GM18517 (cell line): Measurements from ENCODE around the gene PRRT4.

Source experiments
- ATAC-seq: cut with Tn5 transposase; IDR thresholded peaks from one replicate; pipeline ENCODE4 v1.9.1; 2021; ENCODE audit warnings: mild to moderate bottlenecking, moderate library complexity; ENCODE audit not compliant: unreplicated experiment

PRRT4 gene

DNA sequence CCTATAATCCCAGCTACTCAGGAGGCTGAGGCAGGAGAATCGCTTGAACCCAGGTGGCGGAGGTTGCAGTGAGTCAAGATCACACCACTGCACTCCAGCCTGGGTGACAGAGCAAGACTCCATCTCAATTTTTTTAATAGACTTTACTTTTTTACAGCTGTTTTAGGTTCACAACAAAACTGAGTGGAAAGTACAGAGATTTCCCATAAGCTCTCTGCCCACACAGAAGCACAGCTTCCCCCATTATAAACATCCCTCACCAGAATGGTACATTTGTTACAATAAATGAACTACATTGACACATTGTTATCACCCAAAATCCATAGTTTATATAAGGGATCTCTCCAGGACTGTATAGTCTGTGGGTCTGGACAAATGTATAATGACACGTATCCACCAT lies 14.6 kb upstream of the PRRT4 start:
- ATAC-seq: no peak

DNA sequence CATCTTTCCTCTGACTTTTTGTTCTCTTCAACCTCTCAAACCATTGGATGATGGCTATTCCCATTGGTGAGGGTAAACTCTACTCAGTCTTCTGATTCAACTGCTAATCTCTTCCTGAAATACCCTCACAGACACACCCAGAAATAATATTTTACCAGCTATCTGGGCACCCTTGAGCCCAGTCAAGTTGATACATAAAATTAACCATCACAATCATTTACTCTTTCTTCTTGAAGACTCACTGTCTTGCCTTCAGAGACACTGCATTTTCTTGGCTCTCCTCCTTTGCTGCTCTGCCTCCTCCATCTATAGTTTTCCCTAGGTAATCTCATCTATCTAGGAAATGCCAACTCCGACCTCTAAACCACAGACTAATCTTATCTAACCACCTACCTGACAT lies 12.6 kb upstream of the PRRT4 start:
- no peak for ATAC-seq

DNA sequence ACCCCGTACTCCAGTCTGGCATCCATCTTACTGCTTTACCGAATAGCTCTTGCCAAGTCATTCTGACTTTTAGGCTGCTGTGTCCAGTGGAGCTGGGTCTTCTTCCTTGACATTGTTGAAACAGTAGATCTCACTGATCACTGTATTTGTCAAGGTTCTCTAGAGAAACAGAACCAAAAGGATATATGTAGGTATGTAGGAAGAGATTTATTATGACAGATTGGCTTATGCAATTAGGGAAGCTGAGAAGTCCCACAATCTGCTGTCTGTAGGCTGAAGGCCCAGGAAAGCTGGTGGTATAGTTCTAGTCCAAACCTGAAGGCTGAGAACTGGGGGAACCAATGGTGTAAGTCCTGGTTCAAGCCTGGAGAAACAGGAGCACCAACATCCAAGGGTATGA lies 12.1 kb upstream of the PRRT4 start:
- ATAC-seq: no peak

DNA sequence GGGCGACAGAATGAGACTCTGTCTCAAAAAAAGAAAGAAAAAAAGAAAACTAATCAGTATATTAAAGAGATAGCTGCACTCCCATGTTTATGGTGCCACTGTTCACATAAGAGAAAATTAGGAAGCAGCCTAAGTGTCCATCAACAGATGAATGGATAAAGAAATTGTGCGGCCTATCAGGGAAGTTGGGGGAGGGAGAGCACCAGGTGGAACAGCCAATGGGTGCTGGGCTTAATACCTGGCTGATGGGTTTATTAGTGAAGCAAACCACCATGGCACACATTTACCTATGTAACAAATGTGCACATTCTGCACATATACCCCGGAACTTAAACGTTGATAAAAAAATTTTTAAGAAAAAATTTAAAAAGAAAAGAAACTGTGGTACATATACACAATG lies 9.0 kb upstream of the PRRT4 start:
- ATAC-seq: no peak

DNA sequence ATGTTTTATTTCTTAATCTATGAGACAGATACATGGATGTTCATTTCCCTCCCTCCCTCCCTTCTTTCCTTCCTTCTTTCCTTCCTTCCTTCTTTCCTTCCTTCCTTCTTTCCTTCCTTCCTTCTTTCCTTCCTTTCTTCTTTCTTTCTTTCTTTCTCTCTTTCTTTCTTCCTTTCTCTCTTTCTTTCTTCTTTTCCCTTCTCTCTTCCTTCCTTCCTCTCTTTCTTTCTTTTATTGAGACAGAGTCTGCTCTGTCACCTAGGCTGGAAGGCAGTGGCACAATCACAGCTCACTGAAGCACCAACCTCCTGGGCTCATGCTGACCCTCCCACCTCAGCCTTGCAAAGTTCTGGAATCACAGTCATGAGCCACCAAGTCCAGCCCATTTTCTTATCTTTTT lies 5.5 kb upstream of the PRRT4 start:
- no peak for ATAC-seq

DNA sequence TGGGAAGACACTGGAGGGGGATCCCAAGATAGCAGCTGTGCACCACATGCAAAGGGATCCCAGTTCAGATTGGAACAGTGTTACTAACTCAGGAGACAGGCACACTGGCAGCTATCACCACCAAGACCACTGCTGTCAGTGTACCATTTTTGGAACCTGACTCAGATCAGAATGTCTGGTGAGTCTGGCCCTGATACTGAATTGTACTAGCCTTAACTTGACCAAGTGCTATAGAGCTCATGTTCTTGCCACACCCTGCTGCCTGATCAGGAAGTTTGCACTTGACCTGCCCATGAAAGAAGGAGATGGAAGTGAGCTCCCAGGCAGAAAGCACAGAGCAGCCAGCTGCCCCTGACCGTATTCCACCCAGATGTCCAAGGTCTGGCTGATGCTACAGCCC lies 4.8 kb upstream of the PRRT4 start:
- ATAC-seq: no peak

DNA sequence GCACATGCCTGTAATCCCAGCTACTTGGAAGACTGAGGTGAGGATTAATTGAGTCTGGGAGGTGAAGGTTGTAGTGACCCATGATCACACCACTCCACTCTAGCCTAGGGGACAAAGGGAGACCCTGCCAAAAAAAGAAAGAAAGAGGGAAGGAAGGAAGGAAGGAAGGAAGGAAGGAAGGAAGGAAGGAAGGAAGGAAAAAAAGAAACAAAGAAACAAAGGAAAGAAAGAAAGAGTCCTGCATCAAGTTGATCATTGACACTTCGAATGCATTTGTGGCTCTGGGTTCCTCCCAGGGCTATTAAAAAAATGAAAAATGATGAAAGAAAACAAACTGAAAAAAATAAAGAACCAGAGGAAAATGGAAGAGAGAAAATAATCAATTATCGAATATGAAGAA lies 3.9 kb upstream of the PRRT4 start:
- ATAC-seq: no peak

DNA sequence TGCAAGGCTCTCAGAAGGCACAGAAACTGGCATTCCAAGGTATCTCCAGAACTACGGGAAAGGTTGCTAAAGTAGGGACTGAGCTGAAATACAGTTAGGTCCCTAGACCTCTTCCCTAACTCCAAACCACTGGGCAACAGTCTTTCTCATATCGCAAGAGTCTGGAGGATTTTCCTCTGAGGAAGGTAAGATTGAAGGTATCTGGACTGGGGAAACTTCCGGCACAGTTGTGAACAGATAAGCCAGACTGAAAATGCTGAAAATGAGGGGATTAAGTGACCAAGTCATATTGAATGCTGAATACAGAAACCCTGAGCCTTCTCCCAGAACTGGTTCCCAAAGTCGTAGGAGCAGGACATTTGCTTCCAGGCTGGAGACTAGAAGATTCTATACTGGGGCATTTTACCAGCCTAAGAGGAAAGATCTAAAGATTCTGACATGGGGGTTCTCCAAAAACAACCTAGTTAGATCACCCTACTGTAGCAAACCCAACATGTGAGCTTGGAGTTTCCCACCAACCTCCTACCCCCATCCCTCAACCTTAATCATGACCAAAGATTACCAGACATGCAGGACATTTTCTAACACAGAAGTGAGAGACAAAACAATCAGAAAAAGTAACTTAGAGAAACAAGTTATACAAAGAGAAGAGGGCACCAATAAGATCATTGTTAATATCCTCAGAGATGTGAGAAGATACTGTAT lies 2.8 kb upstream of the PRRT4 start:
- no peak for ATAC-seq

DNA sequence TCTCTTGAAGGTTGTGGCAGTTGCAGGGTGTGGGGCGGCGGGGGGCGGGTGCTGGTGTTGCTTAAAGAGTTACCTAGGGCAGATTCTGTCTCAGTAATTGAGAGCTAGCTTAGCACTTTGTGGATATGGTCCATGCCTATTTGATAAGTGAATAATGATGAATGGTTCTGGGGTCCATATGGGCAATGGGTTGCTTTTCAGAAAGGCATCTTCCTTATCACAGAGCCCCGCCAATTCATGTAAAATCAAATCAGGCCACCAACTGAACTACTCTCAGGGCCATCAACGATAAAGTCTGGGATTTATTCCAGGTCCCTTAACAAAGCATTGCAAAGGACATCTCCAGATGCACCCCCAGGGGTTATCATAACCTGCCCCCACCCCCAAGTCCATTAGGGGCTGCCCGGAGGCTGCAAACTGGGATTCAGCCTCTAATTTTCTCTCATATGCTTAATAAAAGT lies 1.8 kb upstream of the PRRT4 start:
- no peak for ATAC-seq

DNA sequence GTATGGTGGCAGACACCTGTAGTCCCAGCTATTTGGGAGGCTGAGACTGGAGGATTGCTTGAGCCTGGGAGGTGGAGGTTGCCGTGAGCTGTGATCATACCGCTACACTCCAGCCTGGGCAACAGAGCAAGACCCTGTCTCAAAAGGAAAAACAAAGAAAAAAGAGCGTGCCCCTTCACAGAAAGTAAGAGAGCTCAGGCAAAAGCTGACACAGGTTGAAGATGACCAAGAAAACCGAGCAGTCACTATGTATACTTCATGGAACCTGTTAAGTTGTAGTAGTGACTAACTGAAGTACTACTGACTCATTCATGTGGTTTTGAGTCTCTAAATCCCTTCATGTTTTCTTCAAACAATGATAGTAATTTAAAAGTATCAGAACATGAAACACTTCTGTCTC lies 1.2 kb upstream of the PRRT4 start:
- no peak for ATAC-seq

DNA sequence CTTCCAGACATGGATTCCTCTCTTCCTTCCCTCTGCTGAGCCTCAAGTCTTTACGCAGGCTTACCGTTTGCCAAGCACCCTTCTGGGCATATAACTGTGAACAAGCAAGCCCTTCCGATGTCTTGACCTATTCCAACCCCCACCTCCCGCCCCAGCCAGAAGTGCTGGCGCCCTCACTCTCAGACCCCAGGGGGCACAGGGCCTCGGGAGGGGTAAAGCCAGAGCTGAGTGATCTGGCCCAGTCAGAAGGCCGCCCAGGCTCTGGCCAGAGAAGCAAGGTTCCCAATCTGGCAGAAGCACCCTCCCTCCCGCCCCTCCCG lies 1.2 kb downstream of the PRRT4 start:
- ATAC-seq: no peak

DNA sequence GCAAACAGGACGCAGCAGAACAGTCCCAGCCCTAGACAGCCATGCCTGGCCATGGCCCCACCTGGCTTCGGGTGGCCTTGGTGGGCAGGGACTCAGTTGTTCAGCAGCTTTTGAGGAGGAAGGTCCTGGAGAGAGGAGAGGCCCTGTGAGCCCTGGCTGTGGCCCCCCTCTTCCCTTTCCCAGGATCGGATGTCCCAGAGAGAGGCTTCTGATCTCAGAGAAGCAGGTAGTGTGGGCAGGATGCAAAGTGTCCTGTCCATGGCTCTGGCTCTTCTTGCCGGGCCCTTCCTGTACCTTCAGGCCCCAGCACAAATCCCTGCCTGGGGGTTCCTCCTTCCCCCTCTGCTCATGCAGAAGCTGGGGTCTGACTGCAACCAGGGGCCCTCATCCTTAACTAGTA lies 1.6 kb downstream of the PRRT4 start:
- no peak for ATAC-seq

DNA sequence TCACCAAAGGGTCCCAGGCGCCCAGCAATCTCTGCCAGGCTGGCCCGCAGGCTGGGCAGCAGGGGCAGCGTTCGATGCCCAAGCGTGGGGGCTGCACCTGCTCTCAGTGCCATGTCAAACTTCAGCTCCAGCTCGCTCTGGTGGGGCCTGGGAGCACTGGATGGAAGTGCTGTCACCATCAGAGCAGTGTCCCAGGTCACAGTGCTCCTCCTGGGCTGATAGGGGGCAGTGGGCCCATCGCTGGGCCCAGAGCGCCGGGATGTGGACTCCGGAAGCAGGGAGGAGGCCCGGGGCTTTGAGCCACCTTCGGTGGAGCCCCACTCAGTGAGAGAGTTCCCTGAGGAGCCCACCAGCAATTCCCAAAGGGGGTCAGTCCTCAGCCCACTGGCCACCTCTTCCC lies 2.2 kb downstream of the PRRT4 start:
- no peak for ATAC-seq

DNA sequence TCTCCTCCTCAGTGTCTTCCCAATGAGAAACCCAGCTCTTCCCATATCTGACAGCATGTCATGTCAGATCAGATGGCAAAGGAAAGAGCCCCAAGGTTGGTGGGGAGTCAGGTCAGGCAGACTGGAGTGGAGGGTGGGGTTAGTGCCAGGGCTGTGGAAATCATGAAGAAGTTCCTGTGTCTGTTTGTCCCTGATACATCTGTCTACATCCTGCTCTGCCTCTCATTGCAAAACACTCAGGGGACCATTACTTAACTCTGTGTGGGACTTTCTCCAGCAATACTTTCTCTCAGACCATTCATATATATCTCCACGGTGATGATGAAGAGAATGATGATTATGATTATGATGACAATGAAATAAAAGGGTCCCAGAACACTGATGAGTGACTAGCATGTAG lies 3.3 kb downstream of the PRRT4 start:
- ATAC-seq: no peak

DNA sequence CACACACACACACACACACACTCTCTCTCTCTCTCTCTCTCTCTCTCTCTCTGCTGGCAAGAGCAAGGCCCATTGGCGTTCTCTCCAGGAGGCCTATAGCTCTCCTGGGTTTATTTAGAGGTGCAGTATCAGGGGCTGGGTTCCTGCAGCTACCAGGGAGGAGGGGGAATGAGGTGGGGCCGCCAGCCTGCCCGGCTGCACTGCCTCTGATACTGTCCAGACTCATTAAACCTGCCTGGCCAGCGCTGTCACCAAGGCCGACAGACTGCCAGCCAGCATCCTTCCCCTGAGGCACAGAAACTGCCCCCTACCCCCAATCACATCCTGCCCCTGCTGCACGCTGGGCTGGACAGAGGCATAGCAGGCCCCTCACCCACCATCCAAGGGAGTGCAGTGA lies 4.3 kb downstream of the PRRT4 start:
- no peak for ATAC-seq

DNA sequence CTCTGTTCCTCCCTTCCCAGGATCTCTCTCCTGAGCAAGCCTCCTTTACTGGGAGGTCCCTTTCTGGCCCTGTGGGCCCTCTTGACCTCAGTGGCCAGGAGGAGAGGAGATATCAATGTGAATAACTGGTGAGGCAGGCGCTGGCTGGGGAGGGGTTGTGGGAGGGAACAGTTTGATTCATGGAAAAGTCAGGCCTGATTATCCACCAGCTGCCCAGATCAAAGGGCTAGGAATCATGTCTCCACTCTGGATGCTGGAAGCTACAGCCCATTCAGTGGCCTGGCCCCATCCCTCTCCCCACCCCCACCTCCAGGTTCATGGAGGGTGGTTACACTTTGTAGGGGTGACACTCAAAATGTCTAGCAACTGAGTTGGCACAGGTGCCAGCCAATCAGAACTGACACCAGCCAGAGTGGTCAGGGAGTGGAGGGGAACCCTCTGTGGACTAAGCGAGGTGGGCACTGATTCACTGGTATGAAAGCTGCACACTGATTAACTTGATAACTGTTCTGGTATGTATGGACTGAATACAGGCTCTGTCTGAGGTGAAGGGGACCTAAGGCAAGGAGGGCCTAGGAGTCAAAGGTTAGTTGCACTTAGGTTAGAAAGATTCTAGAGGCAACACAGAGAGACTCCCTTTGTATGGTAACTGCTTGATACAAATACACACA lies 4.8 kb downstream of the PRRT4 start:
- no peak for ATAC-seq

DNA sequence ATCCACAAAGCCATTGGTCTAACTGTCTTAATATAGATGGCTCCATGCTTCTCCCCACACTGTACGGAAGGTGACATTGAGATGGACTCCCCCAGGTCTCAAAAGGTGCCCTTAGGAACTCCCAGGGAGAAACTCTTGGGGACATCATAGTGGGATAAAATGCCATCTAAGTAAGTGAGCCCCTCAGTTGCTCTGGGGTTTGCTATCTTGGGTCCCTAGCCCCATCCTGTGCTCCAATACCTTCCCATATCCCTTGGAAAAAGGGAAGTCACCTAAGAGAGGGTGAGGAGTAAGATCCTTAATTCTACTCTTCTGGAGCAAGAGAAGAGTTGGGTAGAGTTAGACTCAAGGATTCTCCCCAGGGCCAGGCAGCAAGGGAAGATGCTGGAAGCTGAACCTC lies 7.9 kb downstream of the PRRT4 start:
- no peak for ATAC-seq

DNA sequence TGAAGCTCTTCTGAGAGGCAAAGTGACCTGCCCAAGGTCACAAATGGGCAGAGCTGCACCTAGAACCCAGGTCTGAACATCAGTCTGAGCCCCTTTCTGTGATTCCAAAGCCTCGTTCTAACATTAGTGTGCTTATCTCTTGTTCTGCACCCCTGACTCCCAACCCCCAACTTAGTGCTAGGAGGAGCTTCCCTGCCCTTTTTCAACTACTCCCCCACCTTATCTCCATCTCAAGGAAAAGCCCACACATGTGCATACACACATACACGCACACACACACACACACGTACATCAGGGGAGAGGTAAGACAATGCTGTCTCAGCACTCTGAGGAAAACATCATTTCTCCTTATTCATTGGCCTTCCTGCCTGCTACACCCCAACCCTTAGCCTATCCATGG lies 8.3 kb downstream of the PRRT4 start:
- ATAC-seq: no peak

DNA sequence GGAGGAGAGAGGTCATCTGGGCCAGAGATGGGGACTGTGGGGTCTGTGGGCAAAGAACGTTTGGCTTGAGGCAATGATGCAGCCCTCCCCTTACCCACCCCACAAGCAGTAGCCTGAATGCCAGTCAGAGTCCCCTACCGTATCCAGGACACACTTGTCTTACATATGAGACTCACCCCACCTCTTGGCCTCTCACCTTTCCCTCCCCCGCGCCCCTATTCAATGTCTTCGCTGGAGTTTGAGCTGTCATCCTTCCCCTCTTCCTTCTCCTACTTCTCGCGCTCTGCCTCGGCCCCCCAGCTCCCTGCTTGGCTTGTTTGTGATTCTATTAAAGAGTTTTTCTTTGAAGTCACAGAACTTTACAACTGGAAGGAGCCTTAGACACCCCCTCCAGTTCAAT lies 8.9 kb downstream of the PRRT4 start:
- ATAC-seq: no peak

DNA sequence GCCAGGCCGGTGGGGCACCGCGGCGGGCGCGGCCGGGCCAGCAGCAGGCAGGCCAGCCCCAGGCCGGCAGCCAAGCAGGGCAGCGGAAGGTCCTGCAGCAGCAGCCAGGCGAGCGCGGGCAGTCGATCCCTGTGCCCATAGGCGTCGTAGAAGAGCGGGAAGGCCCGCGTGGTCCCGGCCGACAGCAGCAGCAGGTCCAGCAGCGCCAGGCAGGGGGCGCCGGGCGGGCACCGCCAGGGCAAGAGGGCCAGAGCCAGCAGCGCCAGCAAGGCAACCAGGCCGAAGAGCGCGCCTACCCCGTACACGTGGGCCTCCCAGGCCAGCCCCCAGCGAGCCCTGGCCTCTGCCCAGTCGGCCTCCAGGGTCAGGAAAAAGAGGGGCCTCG lies 9.3 kb downstream of the PRRT4 start:
- no peak for ATAC-seq

DNA sequence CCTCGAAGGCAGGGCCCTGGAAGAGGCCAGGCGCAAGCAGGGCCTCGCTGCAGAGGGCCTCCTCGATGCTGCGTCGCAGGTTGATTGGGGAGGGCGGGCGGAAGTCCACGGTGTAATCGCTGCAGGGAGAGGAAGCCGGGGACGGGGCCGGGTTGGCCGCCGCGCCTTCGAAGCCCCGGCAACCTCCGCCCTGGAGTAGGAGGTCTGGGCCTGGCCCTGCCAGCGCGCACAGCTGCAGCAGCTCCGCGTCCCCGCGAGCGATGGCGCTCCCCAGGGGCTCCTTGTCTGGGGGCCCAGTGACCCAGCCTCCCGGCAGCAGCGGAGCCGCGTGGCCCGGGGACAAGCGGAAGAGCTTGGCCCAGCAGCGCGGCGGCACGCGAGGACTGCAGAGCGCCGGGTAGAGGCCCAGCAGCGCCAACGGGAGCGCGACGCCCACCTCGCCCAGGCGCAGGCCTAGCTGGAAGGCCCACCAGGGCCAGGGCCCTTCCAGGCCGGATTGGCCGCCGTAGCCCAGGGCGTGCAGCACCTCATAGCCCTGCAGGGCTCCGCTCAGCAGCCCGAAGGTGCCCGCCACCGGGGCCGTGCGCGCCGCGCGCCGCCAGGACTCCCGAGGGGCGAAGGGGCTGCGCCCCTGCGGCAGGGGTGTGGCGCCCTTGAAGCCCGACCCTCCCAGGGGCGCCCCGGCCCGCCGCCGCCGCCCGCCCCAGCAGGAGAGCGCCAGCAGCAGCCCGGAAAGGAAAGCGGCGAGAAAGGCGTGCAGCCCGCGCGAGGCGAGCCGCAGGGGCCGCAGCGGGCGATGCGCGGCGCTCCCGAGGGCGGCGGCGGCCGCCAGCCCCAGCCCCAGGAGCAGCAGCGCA lies 10.0 kb downstream of the PRRT4 start:
- ATAC-seq: no peak

DNA sequence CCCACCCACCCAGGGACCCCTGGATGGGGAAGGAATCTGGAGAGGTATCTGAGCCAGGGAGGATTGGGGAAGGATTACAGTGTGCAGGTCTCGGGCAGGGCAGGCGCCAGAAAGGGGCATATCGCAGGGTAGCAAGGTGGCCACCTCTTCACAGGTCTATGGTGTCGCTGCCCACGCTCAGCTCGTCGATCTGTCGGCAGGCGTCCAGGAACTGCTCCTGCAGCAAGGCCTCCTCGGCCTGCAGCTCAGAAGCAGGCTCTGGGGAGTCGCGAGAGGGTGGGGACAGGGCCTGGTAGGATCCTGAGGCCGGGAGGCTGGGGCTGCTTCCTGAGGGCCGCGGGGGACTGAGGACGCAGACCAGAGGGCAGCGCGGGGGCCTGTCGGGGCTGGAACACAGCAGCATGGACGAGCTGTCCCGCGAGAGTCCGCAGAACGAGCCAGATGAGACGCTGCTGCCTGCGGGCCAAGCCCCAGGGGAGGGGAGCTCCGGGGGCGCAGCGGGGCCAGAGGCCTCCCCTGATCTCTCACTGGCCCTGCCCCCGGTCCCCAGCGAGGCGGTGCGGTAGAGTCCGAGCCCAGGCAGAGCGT lies 10.7 kb downstream of the PRRT4 start:
- no peak for ATAC-seq
